AG08395 (cell line): ENCODE data around the gene PRUNE2.
"Not testable (repeated sequence)": the region's sequence is repeated elsewhere in the genome, so short reads cannot be mapped to it uniquely, and the experiment has no call there.

Source experiments
- DNase-seq: peaks from one replicate; pipeline ENCODE4 v3.0.0; 2012; ENCODE audit warnings: mixed read lengths, low spot score

The PRUNE2 gene

GRCh38 chr9:76868897-76869296 lies 37.0 kb downstream of the PRUNE2 start:
- no peak for DNase-seq

- peak; percentile 93 for DNase-seq
These were observed 39.2 kb downstream of the PRUNE2 start for GRCh38 chr9:76866689-76867088.

- DNase-seq: no peak
These were observed 42.1 kb downstream of the PRUNE2 start for GRCh38 chr9:76863832-76864231.

GRCh38 chr9:76859860-76860259 lies 46.1 kb downstream of the PRUNE2 start:
- DNase-seq: no peak

GRCh38 chr9:76858248-76858647 lies 47.7 kb downstream of the PRUNE2 start:
- not testable (repeated sequence) for DNase-seq

GRCh38 chr9:76856016-76856415 lies 49.9 kb downstream of the PRUNE2 start:
- no peak for DNase-seq

GRCh38 chr9:76855015-76855414 lies 50.9 kb downstream of the PRUNE2 start:
- DNase-seq: no peak

- no peak for DNase-seq
These were observed 53.9 kb downstream of the PRUNE2 start for GRCh38 chr9:76852026-76852425.

GRCh38 chr9:76846297-76846696 lies 59.6 kb downstream of the PRUNE2 start:
- no peak for DNase-seq

- no peak for DNase-seq
These were observed 60.7 kb downstream of the PRUNE2 start for GRCh38 chr9:76845254-76845653.

- DNase-seq: peak; percentile 74
These were observed 70.2 kb downstream of the PRUNE2 start for GRCh38 chr9:76835571-76836283.

- DNase-seq: no peak
These were observed 77.5 kb downstream of the PRUNE2 start for GRCh38 chr9:76828447-76828846.

- DNase-seq: no peak
These were observed 78.4 kb downstream of the PRUNE2 start for GRCh38 chr9:76827296-76828080.

- no peak for DNase-seq
These were observed 85.5 kb downstream of the PRUNE2 start for GRCh38 chr9:76820431-76820830.

- DNase-seq: peak; percentile 94
These were observed 87.6 kb downstream of the PRUNE2 start for GRCh38 chr9:76818271-76818670.

- DNase-seq: peak; percentile 60
These were observed 88.4 kb downstream of the PRUNE2 start for GRCh38 chr9:76817489-76817888.

GRCh38 chr9:76812591-76812990 lies 93.3 kb downstream of the PRUNE2 start:
- DNase-seq: no peak

GRCh38 chr9:76810377-76810957 lies 95.4 kb downstream of the PRUNE2 start:
- DNase-seq: peak; percentile 55

GRCh38 chr9:76808636-76809035 lies 97.3 kb downstream of the PRUNE2 start:
- DNase-seq: peak; percentile 9

- no peak for DNase-seq
These were observed 102.2 kb downstream of the PRUNE2 start for GRCh38 chr9:76803762-76804161.

- DNase-seq: no peak
These were observed 102.8 kb downstream of the PRUNE2 start for GRCh38 chr9:76803083-76803482.

- DNase-seq: no peak
These were observed 105.0 kb downstream of the PRUNE2 start for GRCh38 chr9:76800901-76801300.

GRCh38 chr9:76799473-76799872 lies 106.4 kb downstream of the PRUNE2 start:
- no peak for DNase-seq
